Esophagus muscularis mucosa (tissue), 3 donors: ENCODE results near the gene PSMD7.
"Not testable (repeated sequence)": the region's sequence is repeated elsewhere in the genome, so short reads cannot be mapped to it uniquely, and the experiment has no call there.

Source experiments
- POLR2A ChIP-seq: fragments of 450-650 bp; IDR thresholded peaks from one replicate; pipeline ENCODE4 v1.6.1; 2017; ENCODE audit warnings: antibody characterized with exemption, moderate library complexity, mild to moderate bottlenecking, low read depth
- TF ChIP-seq, protein P1 (sequence below), 3 experiments: fragments of 200-600 bp in 2 of 3; fragments of 450-650 bp in 1 of 3; sonication (generic) in 2 of 3; IDR thresholded peaks; one replicate each; pipeline ENCODE4 v1.5.1; 2017 to 2019; ENCODE audit warnings: antibody characterized with exemption in 3 of 3, mild to moderate bottlenecking in 2 of 3, moderate library complexity in 1 of 3

DNA sequence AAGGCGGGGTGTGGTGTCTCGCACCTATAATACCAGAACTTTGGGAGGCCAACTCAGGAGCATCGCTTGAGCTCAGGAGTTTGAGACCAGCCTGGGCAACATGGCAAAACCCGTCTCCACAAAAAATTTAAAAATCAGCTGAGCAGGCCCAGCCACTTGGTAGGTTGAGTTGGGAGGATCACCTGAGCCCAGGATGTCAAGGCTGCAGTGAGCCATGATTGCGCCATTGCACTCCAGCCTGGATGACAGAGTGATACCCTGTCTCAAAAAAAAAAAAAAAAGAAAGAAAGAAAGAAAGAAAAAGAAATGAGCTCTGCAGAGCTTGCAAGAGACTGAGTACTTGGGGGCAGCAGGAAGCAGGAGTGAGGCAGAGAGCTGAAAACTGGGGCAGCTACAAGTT, 28.2 kb downstream of the PSMD7 start:
- TF ChIP-seq, protein P1, sequence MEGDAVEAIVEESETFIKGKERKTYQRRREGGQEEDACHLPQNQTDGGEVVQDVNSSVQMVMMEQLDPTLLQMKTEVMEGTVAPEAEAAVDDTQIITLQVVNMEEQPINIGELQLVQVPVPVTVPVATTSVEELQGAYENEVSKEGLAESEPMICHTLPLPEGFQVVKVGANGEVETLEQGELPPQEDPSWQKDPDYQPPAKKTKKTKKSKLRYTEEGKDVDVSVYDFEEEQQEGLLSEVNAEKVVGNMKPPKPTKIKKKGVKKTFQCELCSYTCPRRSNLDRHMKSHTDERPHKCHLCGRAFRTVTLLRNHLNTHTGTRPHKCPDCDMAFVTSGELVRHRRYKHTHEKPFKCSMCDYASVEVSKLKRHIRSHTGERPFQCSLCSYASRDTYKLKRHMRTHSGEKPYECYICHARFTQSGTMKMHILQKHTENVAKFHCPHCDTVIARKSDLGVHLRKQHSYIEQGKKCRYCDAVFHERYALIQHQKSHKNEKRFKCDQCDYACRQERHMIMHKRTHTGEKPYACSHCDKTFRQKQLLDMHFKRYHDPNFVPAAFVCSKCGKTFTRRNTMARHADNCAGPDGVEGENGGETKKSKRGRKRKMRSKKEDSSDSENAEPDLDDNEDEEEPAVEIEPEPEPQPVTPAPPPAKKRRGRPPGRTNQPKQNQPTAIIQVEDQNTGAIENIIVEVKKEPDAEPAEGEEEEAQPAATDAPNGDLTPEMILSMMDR (IDR thresholded peaks at IDR 0.05), result not testable (repeated sequence)
- TF ChIP-seq POLR2A, result not testable (repeated sequence)
